Esophagus squamous epithelium (tissue), 4 donors: Measurements from ENCODE around the gene PRKACA.

Source experiments
- CTCF ChIP-seq, 6 experiments: fragments of 450-650 bp in 4 of 6; fragments of 200-600 bp in 2 of 6; sonication (generic) in 2 of 6; IDR thresholded peaks; one replicate each; pipeline ENCODE4 v1.5.1; 2016 to 2019; ENCODE audit warnings: antibody characterized with exemption in 6 of 6, mild to moderate bottlenecking in 4 of 6, moderate library complexity in 4 of 6
- POLR2A ChIP-seq, 4 donors: fragments of 450-650 bp; IDR thresholded peaks; one replicate each; pipeline ENCODE4 v1.6.1; 2017; ENCODE audit warnings: antibody characterized with exemption in 4 of 4, mild to moderate bottlenecking in 4 of 4, moderate library complexity in 3 of 4

DNA sequence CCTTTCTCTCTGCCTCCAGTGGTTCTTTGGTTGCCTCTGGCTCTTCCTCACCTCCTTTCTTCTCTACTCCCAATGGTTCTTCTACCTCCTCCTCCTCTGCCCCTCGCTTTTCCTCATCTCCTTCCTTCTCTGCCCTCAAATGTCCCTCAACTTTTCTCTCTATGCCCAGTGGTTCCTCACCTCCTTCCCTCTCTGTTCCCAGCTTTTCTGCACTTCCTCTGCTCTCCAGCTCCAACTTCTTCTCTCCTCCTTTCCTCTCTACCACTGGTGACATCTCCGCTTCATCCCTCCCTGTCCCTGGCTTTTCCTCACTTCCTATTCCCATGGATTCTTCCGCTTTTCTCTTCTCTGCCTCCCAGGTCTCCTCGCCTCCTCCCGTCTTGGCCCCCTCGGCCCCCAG lies 63.5 kb downstream of the PRKACA start:
- TF ChIP-seq CTCF (IDR thresholded peaks at IDR 0.05) (no peak), POLR2A (IDR thresholded peaks at IDR 0.05) (no peak)
